DOHH2 (cell line): ENCODE measurements around the gene MYO6.

Experiments used
- H3F3A ChIP-seq: fragments of 200-600 bp; sonication (generic), shearing (Covaris generic); 2 replicates; pipeline ENCODE4 v1.6.0; 2016; ENCODE audit warnings: antibody characterized with exemption, mild to moderate bottlenecking; ENCODE audit not compliant: control insufficient read depth, insufficient read depth
- H3K27ac ChIP-seq: fragments of 200-600 bp; sonication (generic); 2 replicates; pipeline ENCODE4 v1.5.1; 2014; ENCODE audit warnings: low read depth, mild to moderate bottlenecking, low read length, moderate library complexity
- H3K27me3 ChIP-seq: fragments of 200-600 bp; sonication (generic); 2 replicates; pipeline ENCODE4 v1.6.1; 2014; ENCODE audit warnings: mild to moderate bottlenecking, low read length, mixed read lengths; ENCODE audit not compliant: control insufficient read depth
- H3K36me3 ChIP-seq: fragments of 200-600 bp; sonication (generic); 2 replicates; pipeline ENCODE4 v1.6.1; 2014; ENCODE audit warnings: mild to moderate bottlenecking, low read length, moderate library complexity, mixed read lengths; ENCODE audit not compliant: control insufficient read depth
- H3K4me1 ChIP-seq: fragments of 200-600 bp; sonication (generic); 2 replicates; pipeline ENCODE4 v1.6.1; 2014; ENCODE audit warnings: mild to moderate bottlenecking, low read length, mixed read lengths; ENCODE audit not compliant: control insufficient read depth
- H3K4me2 ChIP-seq: fragments of 200-600 bp; sonication (generic); 2 replicates; pipeline ENCODE4 v1.6.0; 2014; ENCODE audit warnings: mild to moderate bottlenecking, low read length, moderate library complexity
- H3K4me3 ChIP-seq: fragments of 200-600 bp; sonication (generic); 2 replicates; pipeline ENCODE4 v1.5.1; 2014; ENCODE audit warnings: mild to moderate bottlenecking, low read length, mixed read lengths
- H3K79me2 ChIP-seq: fragments of 200-600 bp; sonication (generic); 2 replicates; pipeline ENCODE4 v1.6.1; 2014; ENCODE audit warnings: mild to moderate bottlenecking, low read length, mixed read lengths; ENCODE audit not compliant: control insufficient read depth
- H3K9me2 ChIP-seq: fragments of 200-600 bp; sonication (generic); replicated peaks from 2 replicates; pipeline ENCODE4 v1.6.1; 2014; ENCODE audit warnings: mild to moderate bottlenecking, low read length, mixed read lengths; ENCODE audit not compliant: control insufficient read depth
- H3K9me3 ChIP-seq: fragments of 200-600 bp; sonication (generic); 2 replicates; pipeline ENCODE4 v1.6.1; 2014; ENCODE audit warnings: antibody characterized with exemption, low read length, mixed read lengths; ENCODE audit not compliant: control insufficient read depth, insufficient read depth
- H4K20me1 ChIP-seq: fragments of 200-600 bp; sonication (generic); 2 replicates; pipeline ENCODE4 v1.6.0; 2014; ENCODE audit warnings: low read depth, mild to moderate bottlenecking, antibody characterized with exemption, low read length, moderate library complexity; ENCODE audit not compliant: control insufficient read depth, insufficient read depth
- CTCF ChIP-seq: fragments of 200-600 bp; sonication (generic); IDR thresholded peaks from one replicate; pipeline ENCODE4 v1.5.1; 2014; ENCODE audit warnings: antibody characterized with exemption, mild to moderate bottlenecking, low read depth, low read length; ENCODE audit not compliant: poor library complexity, severe bottlenecking
- EZH2phosphoT487 ChIP-seq: fragments of 200-600 bp; sonication (generic); IDR thresholded peaks from 2 replicates; pipeline ENCODE4 v1.6.1; 2017; ENCODE audit warnings: borderline replicate concordance, mild to moderate bottlenecking, antibody characterized with exemption, low read length, moderate library complexity, mixed read lengths

Gene MYO6

GRCh38 chr6:75824160-75824559 lies 75.1 kb downstream of the MYO6 start:
- H3K27me3 ChIP-seq = no peaks in the 10 kb centered on the region
- H3K79me2 ChIP-seq = no peaks in the 10 kb centered on the region
- no peaks in the 10 kb centered on the region for H3K9me3 ChIP-seq
- H4K20me1 ChIP-seq = no peaks in the 10 kb centered on the region
- no peak overlapping the region for H3K4me2 ChIP-seq
- no peak overlapping the region for H3K27ac ChIP-seq
- H3K4me1 ChIP-seq = no peaks in the 10 kb centered on the region
- TF ChIP-seq CTCF = no peak
- TF ChIP-seq EZH2phosphoT487 = no peak
- no peaks in the 10 kb centered on the region for H3F3A ChIP-seq
- no peak overlapping the region for H3K4me3 ChIP-seq
- H3K36me3 ChIP-seq = no peaks in the 10 kb centered on the region
- no peaks in the 10 kb centered on the region for H3K9me2 ChIP-seq

GRCh38 chr6:75827163-75827562 lies 78.1 kb downstream of the MYO6 start:
- Histone ChIP-seq H3K9me3 (no peaks in the 10 kb centered on the region), H3K27ac (no peak overlapping the region), H3K36me3 (no peaks in the 10 kb centered on the region), H3K4me2 (no peak overlapping the region), H3K9me2 (no peaks in the 10 kb centered on the region), H3K27me3 (no peaks in the 10 kb centered on the region), H4K20me1 (no peaks in the 10 kb centered on the region), H3K4me1 (no peaks in the 10 kb centered on the region), H3F3A (no peaks in the 10 kb centered on the region), H3K4me3 (no peak overlapping the region), H3K79me2 (no peaks in the 10 kb centered on the region)
- TF ChIP-seq EZH2phosphoT487 (no peak), CTCF (no peak)

- H3F3A ChIP-seq = no peaks in the 10 kb centered on the region
- no peak overlapping the region for H3K27ac ChIP-seq
- TF ChIP-seq CTCF = no peak
- no peak for TF ChIP-seq EZH2phosphoT487
- no peaks in the 10 kb centered on the region for H3K79me2 ChIP-seq
- H3K27me3 ChIP-seq = no peaks in the 10 kb centered on the region
- no peak overlapping the region for H3K4me3 ChIP-seq
- H3K9me2 ChIP-seq = no peaks in the 10 kb centered on the region
- H3K9me3 ChIP-seq = no peaks in the 10 kb centered on the region
- H4K20me1 ChIP-seq = no peaks in the 10 kb centered on the region
- H3K4me2 ChIP-seq = no peak overlapping the region
- H3K4me1 ChIP-seq = no peaks in the 10 kb centered on the region
- no peaks in the 10 kb centered on the region for H3K36me3 ChIP-seq
Observed at GRCh38 chr6:75830959-75831885, 82.2 kb downstream of the MYO6 start.
